ENCODE measurements around the gene RPL18A.

RPL18A gene

DNA sequence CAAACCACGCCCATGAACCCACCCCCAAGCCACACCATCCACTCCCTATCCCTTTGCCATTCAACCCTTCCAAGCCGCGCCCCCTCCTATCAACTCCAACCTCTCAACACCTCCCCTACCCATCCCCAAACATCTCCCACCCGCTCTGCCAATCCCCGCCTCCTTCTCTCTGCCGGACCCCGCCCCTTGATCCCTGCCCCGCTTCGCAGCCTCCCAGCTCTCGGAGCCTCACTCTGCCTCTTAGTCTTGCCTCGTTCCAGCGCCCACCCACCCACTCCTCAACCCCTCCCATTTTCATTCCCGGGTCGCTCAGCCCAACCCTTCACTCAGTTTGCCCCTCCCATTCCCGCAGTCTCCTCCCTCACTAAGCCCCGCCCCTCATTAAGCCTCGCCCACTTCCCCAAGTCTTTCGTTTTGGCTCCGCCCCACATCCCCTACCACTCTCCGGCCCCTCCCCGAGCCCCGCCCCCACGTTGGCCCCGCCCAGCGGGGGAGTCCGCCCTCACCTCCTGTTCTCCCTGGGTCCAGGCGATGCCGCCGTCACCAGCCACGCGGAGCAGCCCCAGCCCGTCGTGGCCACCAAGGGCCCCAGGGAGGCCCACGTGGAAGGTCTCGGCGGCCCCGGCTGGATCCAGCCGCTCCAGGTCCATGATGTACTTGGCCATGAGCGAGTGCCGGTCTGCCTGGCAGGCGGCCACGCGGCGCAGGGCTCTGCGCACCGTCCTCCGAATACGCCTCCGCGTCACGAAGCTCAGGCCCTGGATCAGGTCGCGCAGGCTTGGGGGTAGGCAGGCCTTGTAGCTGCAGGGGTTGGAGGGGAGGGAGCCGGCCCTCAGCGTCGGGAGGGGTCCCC, 17.7 kb upstream of the RPL18A start:
- peak; percentile 62 for DNase-seq

DNA sequence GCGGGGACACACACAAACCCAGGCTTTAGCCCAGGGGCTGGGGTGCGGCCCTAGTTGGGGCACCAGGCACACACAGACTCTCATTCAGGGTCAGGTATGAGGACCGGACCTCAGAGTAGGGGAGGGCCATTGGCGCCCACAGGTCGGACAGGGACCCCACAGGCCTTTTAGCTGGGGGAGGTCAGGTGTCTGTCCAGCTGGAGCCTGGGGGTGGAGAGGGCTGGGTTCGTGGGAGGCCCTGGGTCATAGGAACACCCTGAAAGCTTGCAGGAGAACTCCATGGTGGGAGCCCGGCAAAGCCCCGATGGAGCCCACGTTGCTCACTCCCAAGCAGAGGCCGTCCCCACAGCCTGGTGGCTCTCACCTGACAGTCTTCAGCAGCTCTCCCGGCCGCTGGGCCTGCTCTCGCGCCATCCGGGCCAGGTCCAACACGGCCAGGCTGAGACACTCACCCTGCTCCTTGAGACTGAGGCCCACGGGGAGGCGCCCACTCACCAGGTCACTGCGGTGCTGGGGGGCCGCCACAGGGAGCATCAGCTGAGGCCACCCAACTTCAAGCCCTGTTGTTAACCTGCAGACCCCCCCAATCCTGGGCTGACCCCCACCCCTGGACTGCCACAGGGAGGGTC, 16.9 kb upstream of the RPL18A start:
- no peak for DNase-seq

DNA sequence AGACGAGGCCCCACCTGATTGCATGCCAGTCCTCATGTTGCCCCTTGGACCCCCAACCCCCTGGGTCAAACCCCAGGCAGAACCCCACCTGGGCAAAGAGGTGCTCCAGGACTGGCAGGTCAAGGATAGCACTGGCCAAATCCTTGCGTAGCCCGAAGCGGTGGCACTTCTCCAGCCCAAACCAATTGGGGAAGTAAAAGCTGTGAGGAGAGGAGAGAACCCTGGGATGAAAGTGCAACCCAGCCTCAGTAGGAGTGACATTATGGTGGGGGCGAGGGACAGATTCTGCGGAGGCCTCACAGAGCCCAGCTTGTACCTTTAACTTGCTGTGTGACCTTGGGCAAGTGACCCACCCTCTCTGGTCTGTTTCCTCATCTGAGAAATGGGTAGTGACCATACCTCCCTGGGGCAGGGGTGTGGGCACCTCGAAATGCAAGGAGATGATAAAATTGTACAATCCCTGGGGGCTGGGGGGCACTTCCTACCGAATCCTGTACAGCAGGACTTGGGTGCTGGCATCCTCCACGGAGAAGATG, 16.4 kb upstream of the RPL18A start:
- DNase-seq, result no peak

DNA sequence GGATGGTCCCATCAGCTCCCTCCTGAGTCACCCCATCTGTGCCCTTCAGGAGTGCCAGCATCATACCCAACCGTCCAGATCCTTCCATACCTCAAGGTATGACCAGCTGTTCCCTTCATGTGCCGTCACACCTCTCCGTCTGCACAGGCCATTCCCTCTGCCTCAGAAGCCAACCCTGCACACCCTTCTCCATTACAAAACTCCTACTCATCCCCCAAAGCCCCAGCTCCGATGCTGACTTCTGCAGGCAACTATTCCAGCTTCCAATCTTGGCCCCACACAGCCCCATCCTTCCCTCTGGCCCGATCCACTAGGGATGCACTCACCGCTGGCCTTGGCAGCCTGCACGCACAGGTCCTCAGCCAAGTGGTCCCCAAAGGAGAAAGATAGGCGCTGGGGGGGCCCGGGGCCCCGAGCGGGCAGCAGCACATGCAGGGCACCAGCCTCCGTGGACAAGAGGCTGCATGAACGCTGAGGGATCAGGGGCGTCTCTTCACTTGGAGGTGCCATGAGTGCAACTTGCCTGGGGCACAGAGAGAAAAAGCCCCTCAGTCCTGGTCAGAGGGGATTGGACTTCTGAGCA, 15.7 kb upstream of the RPL18A start:
- DNase-seq, result no peak

GRCh38 chr19:17846146-17846545, 13.6 kb upstream of the RPL18A start:
- no peak for DNase-seq

GRCh38 chr19:17847538-17848366, 12.0 kb upstream of the RPL18A start, which contains the start of gene JAK3:
JAK3 (minus strand) TSS chr19:17847982; CDS start chr19:17844417, 3,565 bp downstream.
- DNase-seq, result no peak

DNA sequence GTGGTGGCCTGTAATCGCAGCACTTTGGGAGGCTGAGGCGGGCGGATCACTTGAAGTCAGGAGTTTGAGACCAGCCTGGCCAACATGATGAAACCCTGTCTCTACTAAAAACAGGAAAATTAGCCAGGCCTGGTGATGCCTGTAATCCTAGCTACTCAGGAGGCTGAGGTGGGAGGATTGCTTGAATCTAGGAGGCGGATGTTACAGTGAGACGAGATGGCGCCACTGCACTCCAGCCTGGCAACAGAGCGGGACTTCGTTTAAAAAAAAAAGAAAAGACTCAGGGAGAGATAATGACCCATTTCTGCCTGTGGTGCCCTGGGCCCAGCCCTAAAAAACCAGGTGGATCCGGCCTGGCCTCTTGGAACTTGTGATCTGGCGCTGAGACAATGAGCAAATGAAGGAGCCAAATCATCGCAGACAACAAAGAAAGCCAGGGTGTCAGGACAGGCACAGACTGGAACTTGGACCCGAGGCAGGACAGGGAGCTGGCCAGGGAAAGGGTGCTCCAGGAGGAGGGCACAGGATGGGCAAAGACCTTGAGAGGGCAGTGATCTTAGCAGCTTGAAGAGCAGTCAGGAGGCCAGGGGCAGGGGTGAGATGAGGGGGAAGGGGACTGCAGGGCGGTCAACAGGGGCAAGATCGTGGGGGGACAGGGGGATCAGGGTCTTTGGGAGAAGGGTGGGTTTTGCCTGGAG, 11.0 kb upstream of the RPL18A start:
- DNase-seq, result no peak

GRCh38 chr19:17854061-17854460, 5.6 kb upstream of the RPL18A start:
- no peak for DNase-seq

- DNase-seq, result peak; percentile 59
Observed at GRCh38 chr19:17855280-17856152, 4.2 kb upstream of the RPL18A start.

- DNase-seq, result no peak
Observed at GRCh38 chr19:17860331-17860992, 752 bp downstream of the RPL18A start.

GRCh38 chr19:17860993-17861360, 1.3 kb downstream of the RPL18A start:
- DNase-seq, result no peak

GRCh38 chr19:17861542-17862402, 2.1 kb downstream of the RPL18A start:
- no peak for DNase-seq

- DNase-seq, result no peak
Observed at GRCh38 chr19:17862711-17863519, 3.2 kb downstream of the RPL18A start.

DNA sequence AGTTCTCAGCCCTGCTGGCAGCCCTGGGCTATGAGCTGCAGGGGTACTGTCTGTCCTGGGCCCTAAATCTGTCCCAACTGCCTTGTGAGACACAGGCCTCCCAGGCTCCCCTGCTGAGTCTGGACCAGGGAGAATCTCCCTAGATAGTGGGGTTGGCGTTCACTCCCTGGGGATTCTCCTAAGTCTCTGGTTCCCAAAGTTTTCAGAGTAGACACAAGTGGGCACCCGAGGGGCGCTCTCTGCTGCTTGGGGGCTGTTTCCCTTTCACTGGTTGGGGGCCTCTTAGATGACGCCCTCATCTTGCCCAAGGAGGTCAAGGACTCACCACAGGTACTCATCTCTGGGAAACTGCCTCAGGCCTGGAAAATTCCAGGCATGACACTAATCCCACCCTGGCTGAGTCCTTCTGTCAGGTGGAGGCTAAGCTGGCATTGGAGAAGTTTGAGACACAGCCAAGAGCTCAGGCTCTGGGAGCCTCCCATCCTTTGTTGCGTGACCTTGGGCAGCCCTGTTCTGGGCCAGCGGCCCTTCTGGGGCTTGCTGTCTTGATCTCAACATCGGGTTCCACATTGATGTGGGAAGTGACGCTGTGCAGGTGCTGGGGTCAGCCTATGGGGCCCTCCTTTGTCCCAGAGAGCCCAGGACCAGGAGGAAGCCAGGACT, 3.9 kb downstream of the RPL18A start:
- no peak for DNase-seq

- DNase-seq, result no peak
Observed at GRCh38 chr19:17865364-17866311, 5.9 kb downstream of the RPL18A start.

GRCh38 chr19:17866312-17866963, 6.7 kb downstream of the RPL18A start:
- no peak for DNase-seq

Measured in NCI-H2029 treated with DMSO at 0.1 percent for 48 hours (cell line).